HCT116 (cell line): ENCODE measurements around the gene MAPRE2. TPM values are rescaled to one million over a fixed set of nuclear protein-coding genes. Genes with fewer than 3 reads are reported as not detected.

Experiments
- ATAC-seq: fragments of 200-7000 bp; cut with Tn5 transposase; 2 replicates; pipeline ENCODE4 v1.9.1; 2020; ENCODE audit warnings: mild to moderate bottlenecking, moderate library complexity
- BruUV-seq: library from RNA; stranded (reverse); fragments of 400-500 nt; replicated peaks from 2 replicates; lab custom pipeline; 2021; lab: Mats Ljungman, UMichigan
- CTCF ChIA-PET: fragments of 300-600 bp; sonication (Branson Sonifier 250); formaldehyde crosslinking; loops from one replicate; lab custom pipeline; 2021; ENCODE audit warnings: antibody characterized with exemption; lab: Charles Lee
- POLR2A ChIA-PET: fragments of 300-600, 350-600 bp; sonication (Branson Sonifier 250); formaldehyde crosslinking; loops from one replicate; lab custom pipeline; 2021; ENCODE audit warnings: antibody characterized with exemption; lab: Charles Lee
- RAD21 ChIA-PET, 2 experiments: fragments of 300-600 bp; sonication (Branson Sonifier 250); formaldehyde crosslinking; loops; one replicate each; lab custom pipeline; 2023; ENCODE audit warnings: low total read pairs in 2 of 2; ENCODE audit not compliant: uncharacterized antibody in 2 of 2, unreplicated experiment in 2 of 2, low non-redundant PET in 1 of 2; lab: Charles Lee
- DNase-seq: peaks from one replicate; pipeline ENCODE4 v3.0.0-alpha.2; 2010; ENCODE audit warnings: low read depth, low spot score
- H2AFZ ChIP-seq: fragments of 200-600 bp; shearing (Covaris generic), sonication (generic); 2 replicates; pipeline ENCODE4 v1.6.1; 2017; ENCODE audit warnings: low read depth, mixed run types, mixed read lengths, antibody characterized with exemption, low read length; ENCODE audit not compliant: poor library complexity, severe bottlenecking
- H3K27ac ChIP-seq: 2 replicates; pipeline ENCODE4 v1.5.1; 2012; ENCODE audit warnings: low read depth, low read length
- H3K27me3 ChIP-seq: fragments of 200-600 bp; sonication (generic); 2 replicates; pipeline ENCODE4 v1.6.1; 2016; ENCODE audit warnings: mixed run types, low read length, mixed read lengths; ENCODE audit not compliant: insufficient read depth
- H3K36me3 ChIP-seq, 2 experiments: fragments of 200-500 bp in 1 of 2; fragments of 200-600 bp in 1 of 2; sonication (Bioruptor generic) in 1 of 2; sonication (generic) in 1 of 2; 2 replicates each; pipeline versions ENCODE4 v1.5.1 to v1.6.1; 2014 to 2016; ENCODE audit warnings: low read length in 2 of 2, inconsistent platforms in 1 of 2, mixed read lengths in 1 of 2, mixed run types in 1 of 2; ENCODE audit not compliant: insufficient read depth in 2 of 2, control insufficient read depth in 1 of 2
- H3K4me1 ChIP-seq, 2 experiments: fragments of 200-600 bp in 1 of 2; sonication (generic) in 1 of 2; 2 replicates each; pipeline versions ENCODE4 v1.5.1 to v1.6.1; 2012 to 2017; ENCODE audit warnings: low read length in 2 of 2, inconsistent platforms in 1 of 2, mild to moderate bottlenecking in 1 of 2, mixed read lengths in 1 of 2, mixed run types in 1 of 2, moderate library complexity in 1 of 2; ENCODE audit not compliant: insufficient read depth in 2 of 2, control insufficient read depth in 1 of 2
- H3K4me2 ChIP-seq: fragments of 200-600 bp; sonication (generic); 2 replicates; pipeline ENCODE4 v1.6.1; 2017; ENCODE audit warnings: mixed run types, low read length, mixed read lengths
- H3K4me3 ChIP-seq, 2 experiments: fragments of 200-600 bp in 1 of 2; sonication (generic) in 1 of 2; replicated peaks in 1 of 2; 2 replicates each; pipeline ENCODE4 v1.5.1; 2011 to 2016; ENCODE audit warnings: low read length in 2 of 2, control low read depth in 1 of 2, low read depth in 1 of 2, mild to moderate bottlenecking in 1 of 2, mixed read lengths in 1 of 2, mixed run types in 1 of 2
- H3K79me2 ChIP-seq: fragments of 200-600 bp; sonication (generic); 2 replicates; pipeline ENCODE4 v1.6.1; 2017; ENCODE audit warnings: mild to moderate bottlenecking, mixed run types, low read length, moderate library complexity, mixed read lengths; ENCODE audit not compliant: insufficient read depth
- H3K9ac ChIP-seq: fragments of 200-600 bp; sonication (generic); 2 replicates; pipeline ENCODE4 v1.6.1; 2016; ENCODE audit warnings: low read length, mixed read lengths
- H3K9me2 ChIP-seq: fragments of 200-600 bp; sonication (generic), shearing (Covaris generic); 2 replicates; pipeline ENCODE4 v1.6.1; 2017; ENCODE audit warnings: mixed run types, mild to moderate bottlenecking, moderate library complexity; ENCODE audit not compliant: insufficient read depth
- H3K9me3 ChIP-seq, 2 experiments: fragments of 200-500 bp in 1 of 2; fragments of 200-600 bp in 1 of 2; sonication (Bioruptor generic) in 1 of 2; sonication (generic) in 1 of 2; 2 replicates each; pipeline ENCODE4 v1.6.1; 2014 to 2017; ENCODE audit warnings: low read length in 2 of 2, mixed read lengths in 2 of 2, inconsistent platforms in 1 of 2, low read depth in 1 of 2, mild to moderate bottlenecking in 1 of 2, mixed run types in 1 of 2, moderate library complexity in 1 of 2; ENCODE audit not compliant: control insufficient read depth in 1 of 2, insufficient read depth in 1 of 2
- H4K20me1 ChIP-seq: fragments of 200-600 bp; sonication (generic), shearing (Covaris generic); 2 replicates; pipeline ENCODE4 v1.6.1; 2017; ENCODE audit warnings: mixed run types, mild to moderate bottlenecking, moderate library complexity; ENCODE audit not compliant: insufficient read depth
- CEBPB ChIP-seq: IDR thresholded peaks from 2 replicates; pipeline ENCODE4 v1.6.1; 2012; ENCODE audit warnings: low read depth
- EGR1 ChIP-seq: IDR thresholded peaks from 2 replicates; pipeline ENCODE4 v1.6.1; 2012; ENCODE audit warnings: low read depth
- ELF1 ChIP-seq: IDR thresholded peaks from 2 replicates; pipeline ENCODE4 v1.6.1; 2012; ENCODE audit warnings: low read depth, borderline replicate concordance
- FOSL1 ChIP-seq: IDR thresholded peaks from 2 replicates; pipeline ENCODE4 v1.6.1; 2012; ENCODE audit warnings: low read depth
- SIN3A ChIP-seq: IDR thresholded peaks from 2 replicates; pipeline ENCODE4 v1.6.1; 2012; ENCODE audit warnings: low read depth
- intact Hi-C: fragments of 100-400 bp; cut with micrococcal nuclease; formaldehyde crosslinking; loops from 2 replicates; pipeline ENCODE4 v1.10.0; 2022
- total RNA-seq: library from RNA; stranded (reverse); gene quantifications from one replicate; pipeline ENCODE4 v1.2.1, GENCODE V29; 2021; ENCODE audit not compliant: unreplicated experiment
- TF ChIP-seq, protein P1 (sequence below): IDR thresholded peaks from 2 replicates; pipeline ENCODE4 v1.6.1; 2012
- TF ChIP-seq, protein P2 (sequence below): IDR thresholded peaks from 2 replicates; pipeline ENCODE4 v1.6.1; 2011; ENCODE audit warnings: mild to moderate bottlenecking, low read length, moderate library complexity; ENCODE audit not compliant: insufficient replicate concordance; ENCODE audit errors: extremely low read depth

MAPRE2 gene
- total RNA-seq, 1 experiment from 2014 or later, result 17.2 TPM

DNA sequence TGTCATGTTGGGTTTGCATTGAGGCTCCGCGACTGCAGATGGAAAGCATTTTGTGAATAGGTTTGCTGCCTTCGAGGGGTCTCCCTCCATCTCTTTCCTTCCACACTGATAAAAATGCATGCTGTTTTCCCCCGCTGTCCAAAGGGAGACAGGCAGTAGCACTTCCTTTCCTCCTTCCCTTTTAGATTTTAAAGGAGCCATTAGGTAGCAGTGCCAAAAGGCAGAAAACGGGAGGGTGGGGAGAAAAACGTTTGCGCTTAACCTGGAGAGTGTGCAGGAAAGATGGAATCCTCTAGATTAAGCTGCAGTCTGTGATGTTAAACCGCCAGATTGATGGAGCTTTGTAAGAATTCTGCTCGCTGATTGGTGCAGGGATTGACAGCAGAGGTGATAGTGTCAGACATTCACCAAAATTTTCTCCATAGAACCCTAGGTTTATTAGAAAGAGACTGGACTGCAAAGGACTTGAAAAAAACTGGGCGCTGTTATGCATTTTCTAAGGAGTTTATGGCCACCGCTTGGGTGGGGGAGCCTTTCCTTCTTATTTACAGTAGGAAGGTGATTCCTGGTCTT, 688 bp downstream of the MAPRE2 start:
- ChIA-PET POLR2A (interaction anchor here (1.4 kb wide), 1 partner anchor 9 kb away, joined by 3 read pairs; no protein-coding TSS in a partner anchor), CTCF (interaction anchor here (1.0 kb wide), 1 partner anchor 102 kb away, joined by 4 read pairs; no protein-coding TSS in a partner anchor), RAD21 (no interaction called here)
- peak overlapping the region; percentile 37 for H3K27ac ChIP-seq
- TF ChIP-seq, protein P1, sequence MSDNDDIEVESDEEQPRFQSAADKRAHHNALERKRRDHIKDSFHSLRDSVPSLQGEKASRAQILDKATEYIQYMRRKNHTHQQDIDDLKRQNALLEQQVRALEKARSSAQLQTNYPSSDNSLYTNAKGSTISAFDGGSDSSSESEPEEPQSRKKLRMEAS, result no peak
- TF ChIP-seq ELF1 (no peak), CEBPB (no peak), EGR1 (no peak), SIN3A (no peak), FOSL1 (no peak)
- TF ChIP-seq, protein P2, sequence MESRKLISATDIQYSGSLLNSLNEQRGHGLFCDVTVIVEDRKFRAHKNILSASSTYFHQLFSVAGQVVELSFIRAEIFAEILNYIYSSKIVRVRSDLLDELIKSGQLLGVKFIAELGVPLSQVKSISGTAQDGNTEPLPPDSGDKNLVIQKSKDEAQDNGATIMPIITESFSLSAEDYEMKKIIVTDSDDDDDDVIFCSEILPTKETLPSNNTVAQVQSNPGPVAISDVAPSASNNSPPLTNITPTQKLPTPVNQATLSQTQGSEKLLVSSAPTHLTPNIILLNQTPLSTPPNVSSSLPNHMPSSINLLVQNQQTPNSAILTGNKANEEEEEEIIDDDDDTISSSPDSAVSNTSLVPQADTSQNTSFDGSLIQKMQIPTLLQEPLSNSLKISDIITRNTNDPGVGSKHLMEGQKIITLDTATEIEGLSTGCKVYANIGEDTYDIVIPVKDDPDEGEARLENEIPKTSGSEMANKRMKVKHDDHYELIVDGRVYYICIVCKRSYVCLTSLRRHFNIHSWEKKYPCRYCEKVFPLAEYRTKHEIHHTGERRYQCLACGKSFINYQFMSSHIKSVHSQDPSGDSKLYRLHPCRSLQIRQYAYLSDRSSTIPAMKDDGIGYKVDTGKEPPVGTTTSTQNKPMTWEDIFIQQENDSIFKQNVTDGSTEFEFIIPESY, result no peak
- H2AFZ ChIP-seq, result peak overlapping the region; percentile 27
- peaks cover 14 to 25% of the 10 kb centered on the region in 2 experiments for H3K4me1 ChIP-seq
- H3K4me3 ChIP-seq, result peak overlapping the region; percentile 65 to 84
- H3K4me2 ChIP-seq, result peak overlapping the region; percentile 98
- no peaks in the 10 kb centered on the region for H4K20me1 ChIP-seq
- H3K9me2 ChIP-seq, result no peaks in the 10 kb centered on the region
- peak overlapping the region; percentile 71 for H3K9ac ChIP-seq
- TSS peak; percentile 63 for BruUV-seq
- intact Hi-C loops, result no loop called here
- no peaks in the 10 kb centered on the region for H3K9me3 ChIP-seq
- H3K36me3 ChIP-seq, result no peaks in the 10 kb centered on the region
- ATAC-seq (no peak; the same call in 1 of the 2 replicates), DNase-seq (no peak)
- H3K27me3 ChIP-seq, result no peaks in the 10 kb centered on the region
- H3K79me2 ChIP-seq, result peaks cover 14% of the 10 kb centered on the region; the same call in 1 of the 2 replicates
